Panc1 (cell line): ENCODE measurements around the gene CSTPP1. TPM values are rescaled to one million over a fixed set of nuclear protein-coding genes. Genes with fewer than 3 reads are reported as not detected.

Source experiments
- ATAC-seq: fragments of 200-7000 bp; cut with Tn5 transposase; 2 replicates; pipeline ENCODE4 v1.9.1; 2020; ENCODE audit warnings: mild to moderate bottlenecking, moderate library complexity
- BruUV-seq: library from RNA; stranded (reverse); fragments of 400-500 nt; replicated peaks from 2 replicates; lab custom pipeline; 2021; lab: Mats Ljungman, UMichigan
- CTCF ChIA-PET: fragments of 300-600 bp; sonication (Branson Sonifier 250); formaldehyde crosslinking; loops from one replicate; lab custom pipeline; 2022; ENCODE audit warnings: antibody characterized with exemption; lab: Charles Lee
- POLR2A ChIA-PET: fragments of 300-600 bp; sonication (Branson Sonifier 250); formaldehyde crosslinking; loops from one replicate; lab custom pipeline; 2022; ENCODE audit warnings: antibody characterized with exemption; lab: Charles Lee
- DNase-seq: peaks from one replicate; pipeline ENCODE4 v3.0.0-alpha.2; 2010; ENCODE audit warnings: low read depth, low spot score
- H3K27ac ChIP-seq: 2 replicates; pipeline ENCODE4 v1.5.1; 2011; ENCODE audit warnings: mild to moderate bottlenecking, low read length, inconsistent platforms
- H3K27me3 ChIP-seq: fragments of 200-500 bp; sonication (Bioruptor generic); 2 replicates; pipeline ENCODE4 v1.6.0; 2014; ENCODE audit warnings: low read length, inconsistent platforms; ENCODE audit not compliant: control insufficient read depth, insufficient read depth
- H3K36me3 ChIP-seq: fragments of 200-500 bp; sonication (Bioruptor generic); 2 replicates; pipeline ENCODE4 v1.5.1; 2014; ENCODE audit warnings: inconsistent platforms, mild to moderate bottlenecking, low read length, moderate library complexity; ENCODE audit not compliant: control insufficient read depth, insufficient read depth
- H3K4me1 ChIP-seq: 2 replicates; pipeline ENCODE4 v1.5.1; 2011; ENCODE audit warnings: inconsistent platforms, mild to moderate bottlenecking, low read length, moderate library complexity; ENCODE audit not compliant: control insufficient read depth, insufficient read depth
- H3K4me3 ChIP-seq, 2 experiments: 2 replicates each; pipeline ENCODE4 v1.5.1; 2011 to 2012; ENCODE audit warnings: low read depth in 2 of 2, low read length in 2 of 2, mild to moderate bottlenecking in 2 of 2, inconsistent platforms in 1 of 2, moderate library complexity in 1 of 2
- H3K9me3 ChIP-seq: fragments of 200-500 bp; sonication (Bioruptor generic); 2 replicates; pipeline ENCODE4 v1.5.1; 2014; ENCODE audit warnings: low read depth, mild to moderate bottlenecking, inconsistent platforms, low read length, moderate library complexity; ENCODE audit not compliant: control insufficient read depth, insufficient read depth
- CTCF ChIP-seq: fragments of 450-650 bp; IDR thresholded peaks from 2 replicates; pipeline ENCODE4 v1.5.1; 2017; ENCODE audit warnings: mild to moderate bottlenecking
- POLR2AphosphoS5 ChIP-seq: IDR thresholded peaks from 2 replicates; pipeline ENCODE4 v1.6.1; 2012; ENCODE audit warnings: mild to moderate bottlenecking, low read depth, low read length, moderate library complexity
- REST ChIP-seq, 2 experiments: IDR thresholded peaks; 2 replicates each; pipeline ENCODE4 v1.6.1; 2011 to 2012; ENCODE audit warnings: low read depth in 2 of 2, control low read depth in 1 of 2, low read length in 1 of 2, mild to moderate bottlenecking in 1 of 2, moderate library complexity in 1 of 2; ENCODE audit not compliant: insufficient read depth in 1 of 2
- SIN3A ChIP-seq: IDR thresholded peaks from 2 replicates; pipeline ENCODE4 v1.6.1; 2012; ENCODE audit warnings: low read depth, mild to moderate bottlenecking, low read length, moderate library complexity, borderline replicate concordance; ENCODE audit not compliant: insufficient read depth
- TCF7L2 ChIP-seq: IDR thresholded peaks from 2 replicates; pipeline ENCODE4 v1.6.1; 2011; ENCODE audit warnings: mild to moderate bottlenecking, low read depth, low read length, inconsistent platforms
- in situ Hi-C: cut with HindIII; loops from 2 replicates; pipeline ENCODE4 v1.10.0; 2016; ENCODE audit warnings: low sequenced_read_pairs, low pct_unique_long_range_greater_than_20kb
- intact Hi-C: fragments of 100-400 bp; cut with micrococcal nuclease; formaldehyde crosslinking; loops from one replicate; pipeline ENCODE4 v1.10.0; 2022; ENCODE audit not compliant: unreplicated experiment
- total RNA-seq: library from RNA; stranded (reverse); gene quantifications from one replicate; pipeline ENCODE4 v1.2.1, GENCODE V29; 2021; ENCODE audit not compliant: unreplicated experiment

The CSTPP1 gene
- total RNA-seq, 1 experiment from 2014 or later: 29.0 TPM

- CTCF ChIA-PET: interaction anchor here (0.6 to 1.6 kb wide), 5 partner anchors 9 to 82 kb away, joined by 3 to 5 read pairs (median 4); partner anchors contain the start of gene PACSIN3
- H3K27me3 ChIP-seq: no peaks in the 10 kb centered on the region
- peak overlapping the region; percentile 70 to 100 for H3K4me3 ChIP-seq
- BruUV-seq: no TSS peak
- intact Hi-C loops (loop anchor here (10.0 kb wide), 2 partner anchors 77 to 177 kb away; partner anchors contain the start of genes MYBPC3 and NR1H3), in situ Hi-C loops (no loop called here)
- TF ChIP-seq SIN3A: no peak; the same call in 1 of the 2 replicates
- peak; percentile 67 for TF ChIP-seq CTCF
- H3K9me3 ChIP-seq: no peaks in the 10 kb centered on the region
- POLR2A ChIA-PET: interaction anchor here (0.6 kb wide), 1 partner anchor 623 kb away, joined by 3 read pairs; no protein-coding TSS in a partner anchor
- H3K4me1 ChIP-seq: peaks cover 14% of the 10 kb centered on the region
- peaks cover 2% of the 10 kb centered on the region for H3K36me3 ChIP-seq
- DNase-seq (no peak), ATAC-seq (peak; percentile 62)
- H3K27ac ChIP-seq: peak overlapping the region; percentile 93
Observed at GRCh38 chr11:47177229-47177845, 240.8 kb downstream of the CSTPP1 start.

- DNase-seq (no peak), ATAC-seq (no peak)
- peaks cover 2% of the 10 kb centered on the region for H3K36me3 ChIP-seq
- in situ Hi-C loops (no loop called here), intact Hi-C loops (loop anchor here (10.0 kb wide), 2 partner anchors 77 to 177 kb away; partner anchors contain the start of genes MYBPC3 and NR1H3)
- BruUV-seq: no TSS peak
- H3K27me3 ChIP-seq: no peaks in the 10 kb centered on the region
- TF ChIP-seq SIN3A: no peak
- TF ChIP-seq CTCF: no peak
- TF ChIP-seq TCF7L2: no peak
- ChIA-PET POLR2A (interaction anchor here (0.6 kb wide), 1 partner anchor 14 kb away, joined by 14 read pairs; no protein-coding TSS in a partner anchor), CTCF (interaction anchor here (0.6 to 1.6 kb wide), 6 partner anchors 9 to 81 kb away, joined by 3 to 5 read pairs (median 4); partner anchors contain the start of gene PACSIN3)
- no peaks in the 10 kb centered on the region for H3K9me3 ChIP-seq
- no peak overlapping the region for H3K4me3 ChIP-seq
- peaks cover 14% of the 10 kb centered on the region for H3K4me1 ChIP-seq
- peak overlapping the region; percentile 93 for H3K27ac ChIP-seq
Observed at GRCh38 chr11:47177846-47178245, 241.3 kb downstream of the CSTPP1 start.

GRCh38 chr11:47178316-47178715, 241.8 kb downstream of the CSTPP1 start:
- Histone ChIP-seq H3K9me3 (no peaks in the 10 kb centered on the region), H3K4me1 (peaks cover 14% of the 10 kb centered on the region), H3K27ac (no peak overlapping the region; the same call in 1 of the 2 replicates), H3K27me3 (no peaks in the 10 kb centered on the region), H3K36me3 (peaks cover 2% of the 10 kb centered on the region), H3K4me3 (no peak overlapping the region)
- BruUV-seq: no TSS peak
- CTCF ChIA-PET: interaction anchor here (0.5 to 1.6 kb wide), 6 partner anchors 8 to 261 kb away, joined by 3 to 5 read pairs (median 4); partner anchors contain the start of gene PACSIN3
- POLR2A ChIA-PET: interaction anchor here (0.5 to 0.6 kb wide), 2 partner anchors 13 to 66 kb away, joined by 3 to 14 read pairs; no protein-coding TSS in a partner anchor
- ATAC-seq (no peak), DNase-seq (no peak)
- TF ChIP-seq CTCF (no peak), TCF7L2 (no peak), SIN3A (no peak), REST (IDR thresholded peaks at IDR 0.05; ENCODE audit: insufficient read depth in 1 of 2, low read depth in 2 of 2, low read length in 1 of 2) (no peak), POLR2AphosphoS5 (no peak)
- in situ Hi-C loops (no loop called here), intact Hi-C loops (loop anchor here (10.0 kb wide), 2 partner anchors 76 to 176 kb away; partner anchors contain the start of genes MYBPC3 and NR1H3)
